Activated CD8-positive, alpha-beta T cell treated with anti-CD3 and anti-CD28 coated beads for 36 hours (primary cell): ENCODE data around the gene MRPL43. TPM values are rescaled to one million over a fixed set of nuclear protein-coding genes. Genes with fewer than 3 reads are reported as not detected.
A peak's percentile ranks its signal among the peaks of the same experiment; 100 is the strongest.
"Not testable (repeated sequence)": the region's sequence is repeated elsewhere in the genome, so short reads cannot be mapped to it uniquely, and the experiment has no call there.

ENCODE experiments used
- ATAC-seq: fragments of 200-7000 bp; cut with Tn5 transposase; one replicate; pipeline ENCODE4 v1.10.0; 2021; ENCODE audit warnings: mild to moderate bottlenecking, moderate library complexity
- CTCF ChIA-PET: fragments of 350-600 bp; sonication (Branson Sonifier 250); formaldehyde crosslinking; loops from one replicate; lab custom pipeline; 2021; ENCODE audit warnings: antibody characterized with exemption; lab: Charles Lee
- POLR2A ChIA-PET: fragments of 350-600 bp; sonication (Branson Sonifier 250); formaldehyde crosslinking; loops from one replicate; lab custom pipeline; 2021; ENCODE audit warnings: antibody characterized with exemption; lab: Charles Lee
- DNase-seq: peaks from one replicate; pipeline ENCODE4 v3.0.0-alpha.2; 2020
- H3K27ac Mint-ChIP-seq: one replicate; pipeline ENCODE4 v1.8.0; 2021; ENCODE audit warnings: mild to moderate bottlenecking, mixed read lengths
- H3K27me3 Mint-ChIP-seq: one replicate; pipeline ENCODE4 v1.8.0; 2021; ENCODE audit warnings: mixed read lengths
- H3K36me3 Mint-ChIP-seq: one replicate; pipeline ENCODE4 v1.8.0; 2021; ENCODE audit warnings: low read depth, mixed read lengths
- H3K4me1 Mint-ChIP-seq: one replicate; pipeline ENCODE4 v1.8.0; 2021; ENCODE audit warnings: low read depth, mixed read lengths
- H3K4me3 Mint-ChIP-seq: one replicate; pipeline ENCODE4 v1.8.0; 2021; ENCODE audit warnings: mild to moderate bottlenecking, moderate library complexity, mixed read lengths
- H3K9me3 Mint-ChIP-seq: one replicate; pipeline ENCODE4 v1.8.0; 2021; ENCODE audit warnings: mixed read lengths
- CTCF ChIP-seq: fragments of 200-600 bp; IDR thresholded peaks from one replicate; pipeline ENCODE4 v1.8.0; 2022; ENCODE audit warnings: antibody characterized with exemption, mild to moderate bottlenecking
- intact Hi-C: fragments of 100-400 bp; cut with micrococcal nuclease; formaldehyde crosslinking; loops from one replicate; pipeline ENCODE4 v1.10.0; 2022
- total RNA-seq, 2 experiments: library from RNA; stranded (reverse); gene quantifications; one replicate each; pipeline ENCODE4 v1.2.3, GENCODE V29; 2021

The MRPL43 gene
- total RNA-seq: 10 to 100 TPM; 46.0 to 50.9 TPM

GRCh38 chr10:100986952-100987684 lies at the start of gene MRPL43, which contains the start of gene TWNK:
TSS of gene MRPL43 (minus strand) at chr10:100987497. CDS start at chr10:100987443, 54 bp downstream.
TSS of gene TWNK (plus strand) at chr10:100987543. CDS start at chr10:100988211, 668 bp downstream.
- peak within 1 kb of the TSS; percentile 89 for H3K27ac Mint-ChIP-seq
- no peaks in the 10 kb centered on the region for H3K9me3 Mint-ChIP-seq
- H3K4me3 Mint-ChIP-seq: peak within 1 kb of the TSS; percentile 96
- peaks cover 40% of the 10 kb centered on the region for H3K4me1 Mint-ChIP-seq
- ATAC-seq (peak; percentile 97), DNase-seq (peak; percentile 92)
- ChIA-PET POLR2A (interaction anchor here (0.9 to 2.9 kb wide), 4 partner anchors 11 to 73 kb away, joined by 3 to 25 read pairs (median 4); partner anchors contain the start of gene LZTS2), CTCF (interaction anchor here (1.1 to 6.6 kb wide), 6 partner anchors 10 to 44 kb away, joined by 3 to 50 read pairs (median 7); partner anchors contain the start of genes LZTS2, PDZD7, SEMA4G and SFXN3)
- intact Hi-C loops: no loop called here
- no peaks in the 10 kb centered on the region for H3K27me3 Mint-ChIP-seq
- peaks cover 30% of the 10 kb centered on the region for H3K36me3 Mint-ChIP-seq
- no peak for TF ChIP-seq CTCF

GRCh38 chr10:101036726-101037125 lies 49.4 kb upstream of the MRPL43 start:
- no peak overlapping the region for H3K4me3 Mint-ChIP-seq
- TF ChIP-seq CTCF: no peak
- POLR2A ChIA-PET: no interaction called here
- DNase-seq: no peak
- peaks cover 6% of the 10 kb centered on the region for H3K36me3 Mint-ChIP-seq
- no peak for ATAC-seq
- peaks cover 15% of the 10 kb centered on the region for H3K4me1 Mint-ChIP-seq
- intact Hi-C loops: no loop called here
- CTCF ChIA-PET: interaction anchor here (20.4 kb wide), 1 partner anchor 24 kb away, joined by 655 read pairs; the partner anchor contains the start of gene KAZALD1
- H3K27ac Mint-ChIP-seq: no peak overlapping the region
- no peaks in the 10 kb centered on the region for H3K9me3 Mint-ChIP-seq
- H3K27me3 Mint-ChIP-seq: no peaks in the 10 kb centered on the region

- ChIA-PET POLR2A (interaction anchor here (1.2 to 1.4 kb wide), 2 partner anchors 24 to 36 kb away, joined by 3 to 8 read pairs; partner anchors contain the start of gene LZTS2), CTCF (interaction anchor here (2.0 to 20.4 kb wide), 3 partner anchors 17 to 38 kb away, joined by 7 to 655 read pairs (median 7); partner anchors contain the start of gene KAZALD1)
- no peak for DNase-seq
- ATAC-seq: no peak
- H3K36me3 Mint-ChIP-seq: peaks cover 6% of the 10 kb centered on the region
- H3K27me3 Mint-ChIP-seq: no peaks in the 10 kb centered on the region
- no peak overlapping the region for H3K27ac Mint-ChIP-seq
- H3K9me3 Mint-ChIP-seq: no peaks in the 10 kb centered on the region
- peaks cover 13% of the 10 kb centered on the region for H3K4me1 Mint-ChIP-seq
- TF ChIP-seq CTCF: no peak
- intact Hi-C loops: no loop called here
- H3K4me3 Mint-ChIP-seq: no peak overlapping the region
Measured at GRCh38 chr10:101035916-101036702, 48.8 kb upstream of the MRPL43 start.

GRCh38 chr10:101035314-101035713 lies 48.0 kb upstream of the MRPL43 start:
- Mint-ChIP-seq H3K27me3 (no peaks in the 10 kb centered on the region), H3K4me1 (peaks cover 10% of the 10 kb centered on the region), H3K9me3 (no peaks in the 10 kb centered on the region), H3K27ac (no peak overlapping the region), H3K36me3 (peaks cover 6% of the 10 kb centered on the region), H3K4me3 (no peak overlapping the region)
- intact Hi-C loops: no loop called here
- ChIA-PET CTCF (interaction anchor here (1.3 to 3.6 kb wide), 7 partner anchors 14 to 107 kb away, joined by 5 to 21 read pairs (median 7); no protein-coding TSS in a partner anchor), POLR2A (interaction anchor here (0.7 to 1.4 kb wide), 4 partner anchors 23 to 211 kb away, joined by 3 to 8 read pairs (median 4); partner anchors contain the start of gene LZTS2)
- DNase-seq (no peak), ATAC-seq (no peak)
- TF ChIP-seq CTCF: no peak

GRCh38 chr10:101034404-101034803 lies 47.1 kb upstream of the MRPL43 start:
- H3K9me3 Mint-ChIP-seq, intact Hi-C loops, H3K4me3 Mint-ChIP-seq, H3K4me1 Mint-ChIP-seq, ATAC-seq, H3K27ac Mint-ChIP-seq, H3K27me3 Mint-ChIP-seq, DNase-seq, H3K36me3 Mint-ChIP-seq: not testable (repeated sequence)
- CTCF ChIA-PET: interaction anchor here (1.0 to 3.6 kb wide), 9 partner anchors 8 to 108 kb away, joined by 3 to 21 read pairs (median 7); no protein-coding TSS in a partner anchor
- POLR2A ChIA-PET: interaction anchor here (1.3 kb wide), 1 partner anchor 210 kb away, joined by 3 read pairs; no protein-coding TSS in a partner anchor
